Lower leg skin (tissue), 3 donors: ENCODE data around the gene GPAT3.

ENCODE experiments used
- CTCF ChIP-seq, 3 donors: fragments of 450-650 bp; IDR thresholded peaks; one replicate each; pipeline ENCODE4 v1.5.1; 2016; ENCODE audit warnings: antibody characterized with exemption in 3 of 3, mild to moderate bottlenecking in 3 of 3, moderate library complexity in 2 of 3
- POLR2A ChIP-seq, 2 donors: fragments of 450-650 bp; IDR thresholded peaks; one replicate each; pipeline ENCODE4 v1.6.1; 2016 to 2017; ENCODE audit warnings: antibody characterized with exemption in 2 of 2, mild to moderate bottlenecking in 1 of 2, moderate library complexity in 1 of 2

- no peak for TF ChIP-seq CTCF (IDR thresholded peaks at IDR 0.05)
- no peak for TF ChIP-seq POLR2A (IDR thresholded peaks at IDR 0.05)
Measured at GRCh38 chr4:83646538-83647239, 110.8 kb downstream of the GPAT3 start.
